Measurements from ENCODE around the gene TMEM204.
"Not testable (repeated sequence)": the region's sequence is repeated elsewhere in the genome, so short reads cannot be mapped to it uniquely, and the experiment has no call there.

TMEM204 gene

GRCh38 chr16:1561266-1561665 lies 27.8 kb downstream of the TMEM204 start:
- DNase-seq: no peak

GRCh38 chr16:1561836-1562235 lies 28.4 kb downstream of the TMEM204 start:
- DNase-seq: no peak

DNA sequence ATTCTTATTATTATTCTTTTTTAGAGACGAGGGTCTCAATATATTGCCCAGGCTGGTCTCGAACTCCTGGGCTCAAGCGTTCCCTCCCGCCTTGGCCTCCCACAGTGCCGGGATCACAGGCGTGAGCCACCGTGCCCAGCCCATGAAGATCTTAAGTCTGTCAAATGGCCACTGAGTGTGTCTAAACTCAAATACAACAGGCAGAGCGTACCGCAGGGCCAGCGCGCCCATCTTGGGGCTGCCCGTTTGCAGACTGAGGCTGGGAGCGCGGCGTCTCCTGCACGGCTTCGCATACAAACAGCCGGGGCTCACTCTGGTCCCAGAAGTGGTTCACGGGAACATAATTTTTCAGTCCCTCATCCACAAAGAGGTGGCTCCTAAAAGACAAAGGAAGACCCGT lies 30.3 kb downstream of the TMEM204 start:
- no peak for DNase-seq

- DNase-seq: no peak
Measured at GRCh38 chr16:1564325-1564724, 30.9 kb downstream of the TMEM204 start.

- no peak for DNase-seq
Measured at GRCh38 chr16:1565083-1565805, 31.8 kb downstream of the TMEM204 start.

- no peak for DNase-seq
Measured at GRCh38 chr16:1567988-1568387, 34.5 kb downstream of the TMEM204 start.

GRCh38 chr16:1571012-1571671 lies 37.7 kb downstream of the TMEM204 start:
- DNase-seq: no peak

DNA sequence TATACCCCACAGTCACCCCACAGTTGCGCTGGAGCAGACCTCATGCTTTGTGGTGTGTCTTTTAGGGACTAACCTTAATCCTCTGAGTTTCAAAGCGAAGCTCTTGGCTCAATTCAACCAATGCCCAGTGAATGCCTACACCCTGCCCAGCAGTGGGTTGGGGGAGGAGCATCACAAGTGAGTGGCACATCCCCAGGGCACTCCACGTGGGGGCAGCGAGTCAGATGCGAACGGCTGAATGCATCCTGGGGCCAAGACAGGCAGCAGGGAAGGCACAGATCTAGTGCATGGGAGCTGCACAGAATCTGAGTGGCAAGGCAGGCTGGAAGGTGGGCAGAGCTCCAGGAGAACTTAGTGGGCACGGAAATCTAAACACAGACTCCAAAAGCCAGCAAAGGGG lies 39.2 kb downstream of the TMEM204 start:
- no peak for DNase-seq

- DNase-seq: no peak
Measured at GRCh38 chr16:1573301-1573700, 39.8 kb downstream of the TMEM204 start.

GRCh38 chr16:1575578-1575977 lies 42.1 kb downstream of the TMEM204 start:
- no peak for DNase-seq

DNA sequence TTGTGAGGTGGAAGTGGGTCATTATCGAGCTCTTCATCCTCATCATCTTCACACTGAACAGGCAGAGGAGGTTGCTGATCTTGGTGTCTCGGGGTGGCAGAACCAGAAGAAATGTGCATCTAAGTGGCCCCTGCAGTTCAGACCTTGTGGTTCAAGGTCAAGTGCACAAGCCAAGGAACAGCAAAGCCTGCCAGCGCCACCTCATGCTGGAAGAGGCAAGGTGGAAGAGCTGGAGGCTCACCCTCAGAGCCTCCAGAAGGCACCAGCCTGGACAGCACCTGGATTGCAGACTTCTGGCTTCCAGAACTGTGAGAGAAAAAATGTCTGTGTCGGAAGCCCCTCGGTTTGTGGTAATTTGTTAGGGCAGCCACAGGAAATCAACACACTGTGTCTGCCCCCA lies 45.7 kb downstream of the TMEM204 start:
- no peak for DNase-seq

- no peak for DNase-seq
Measured at GRCh38 chr16:1580256-1580655, 46.8 kb downstream of the TMEM204 start.

DNA sequence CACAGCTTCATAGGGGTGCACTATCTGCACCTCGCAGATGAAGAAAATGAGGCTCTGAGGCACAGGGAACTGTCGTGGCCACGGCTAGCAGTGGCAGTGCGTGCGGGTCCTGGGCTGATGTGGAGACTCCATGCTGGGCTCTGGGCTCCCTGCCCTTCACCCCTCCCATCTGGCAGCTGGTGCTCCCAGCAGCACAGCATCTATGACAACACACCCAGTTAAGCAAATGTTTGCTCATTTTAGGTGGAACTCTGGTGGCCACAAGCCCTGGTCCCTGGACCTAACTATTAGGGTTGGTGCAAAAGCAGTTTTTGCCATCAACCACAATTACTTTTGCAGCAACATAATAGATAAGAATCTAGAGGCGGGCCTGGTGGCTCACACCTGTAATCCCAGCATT lies 47.5 kb downstream of the TMEM204 start:
- no peak for DNase-seq

- no peak for DNase-seq
Measured at GRCh38 chr16:1581804-1582203, 48.3 kb downstream of the TMEM204 start.

- DNase-seq: no peak
Measured at GRCh38 chr16:1583180-1583579, 49.7 kb downstream of the TMEM204 start.

GRCh38 chr16:1584926-1585484 lies 51.5 kb downstream of the TMEM204 start:
- DNase-seq: no peak

GRCh38 chr16:1590366-1590765 lies 56.9 kb downstream of the TMEM204 start:
- DNase-seq: no peak

DNA sequence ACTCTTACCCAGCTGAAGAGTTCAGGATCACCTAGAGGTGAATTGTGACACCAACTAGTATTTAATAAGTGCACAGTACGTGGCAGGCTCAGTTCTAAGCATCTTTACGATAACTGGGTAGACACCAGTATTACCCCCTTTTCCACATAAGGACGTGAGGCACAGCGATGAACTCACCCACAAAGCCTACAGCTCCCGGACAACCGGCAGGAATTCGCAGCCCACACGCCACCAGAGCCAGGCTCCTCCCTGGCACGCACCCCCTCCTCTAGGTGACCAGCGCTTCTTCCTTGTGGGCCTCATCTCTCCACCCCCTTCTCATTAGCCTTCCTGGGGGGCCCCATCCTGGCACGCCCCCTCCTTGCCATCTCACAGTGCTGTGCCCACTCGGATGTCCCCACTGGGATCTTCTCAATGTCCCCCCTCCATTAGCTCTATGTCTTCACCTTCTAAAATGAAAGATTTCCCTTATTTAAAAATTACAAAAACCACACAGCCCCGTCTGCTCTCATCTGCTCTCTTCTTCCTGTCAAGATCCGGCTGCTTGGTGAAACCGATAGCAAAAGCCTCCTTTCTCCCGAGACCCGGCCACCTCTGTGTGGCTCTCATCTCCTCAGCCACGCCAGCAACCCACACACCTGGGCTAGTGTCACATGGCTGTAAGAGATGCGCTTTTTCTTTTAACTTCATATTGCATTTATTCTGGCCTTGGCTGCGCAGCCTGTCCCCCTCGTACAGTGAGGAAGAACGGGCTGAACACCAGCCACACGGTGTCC lies 57.7 kb downstream of the TMEM204 start:
- DNase-seq: no peak

DNA sequence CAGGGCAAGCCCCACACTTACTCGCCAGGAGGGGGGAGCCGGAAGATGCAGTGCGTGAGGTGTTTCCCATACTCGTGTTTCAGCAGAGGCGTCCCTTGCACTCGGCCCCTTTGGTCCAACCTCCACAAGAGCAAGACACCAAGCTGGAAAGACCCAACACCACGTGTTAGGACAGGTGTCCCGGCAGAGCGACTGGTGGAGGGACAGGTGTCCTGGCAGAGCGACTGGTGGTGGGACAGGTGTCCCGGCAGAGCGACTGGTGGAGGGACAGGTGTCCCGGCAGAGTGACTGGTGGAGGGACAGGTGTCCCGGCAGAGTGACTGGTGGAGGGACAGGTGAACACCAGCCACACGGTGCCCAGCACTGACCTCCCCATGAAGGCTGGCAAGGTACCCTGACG lies 59.0 kb downstream of the TMEM204 start:
- no peak for DNase-seq

DNA sequence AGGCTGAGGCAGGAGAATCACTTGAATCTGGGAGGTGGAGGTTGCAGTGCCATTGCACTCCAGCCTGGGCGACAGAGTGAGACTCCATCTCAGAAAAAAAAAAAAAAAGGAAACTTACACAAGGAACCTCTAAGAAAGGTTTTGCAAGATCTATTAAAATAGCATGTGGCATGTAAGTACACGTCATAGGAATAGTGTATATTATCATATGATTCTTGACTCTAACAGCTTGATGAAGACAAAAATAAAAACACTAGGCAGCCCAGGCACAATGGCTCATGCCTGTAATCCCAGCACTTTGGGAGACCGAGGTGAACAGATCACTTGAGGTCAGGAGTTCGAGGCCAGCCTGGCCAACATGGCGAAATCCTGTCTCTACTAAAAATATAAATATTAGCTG lies 62.0 kb downstream of the TMEM204 start:
- DNase-seq: not testable (repeated sequence)

DNA sequence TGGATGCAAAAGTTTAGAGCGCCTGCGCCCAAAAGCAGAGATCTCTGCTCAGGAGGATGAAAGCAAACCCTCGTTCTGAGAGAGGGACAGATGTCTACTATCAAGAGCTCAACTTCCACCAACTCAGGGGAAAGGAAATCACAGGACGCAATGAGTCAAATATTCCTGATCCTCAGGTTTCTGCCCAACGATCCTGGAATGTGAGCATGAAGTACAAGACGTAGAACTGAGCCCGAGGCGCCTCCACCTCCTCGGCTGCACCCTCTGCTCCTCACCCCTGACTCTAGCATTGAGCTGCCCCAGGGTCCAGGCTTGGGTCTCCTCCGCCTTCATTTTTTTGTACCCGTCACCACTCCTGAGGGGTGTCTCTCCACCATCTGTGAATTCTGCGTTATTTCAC lies 63.0 kb downstream of the TMEM204 start:
- DNase-seq: no peak

- no peak for DNase-seq
Measured at GRCh38 chr16:1597154-1597553, 63.7 kb downstream of the TMEM204 start.

DNA sequence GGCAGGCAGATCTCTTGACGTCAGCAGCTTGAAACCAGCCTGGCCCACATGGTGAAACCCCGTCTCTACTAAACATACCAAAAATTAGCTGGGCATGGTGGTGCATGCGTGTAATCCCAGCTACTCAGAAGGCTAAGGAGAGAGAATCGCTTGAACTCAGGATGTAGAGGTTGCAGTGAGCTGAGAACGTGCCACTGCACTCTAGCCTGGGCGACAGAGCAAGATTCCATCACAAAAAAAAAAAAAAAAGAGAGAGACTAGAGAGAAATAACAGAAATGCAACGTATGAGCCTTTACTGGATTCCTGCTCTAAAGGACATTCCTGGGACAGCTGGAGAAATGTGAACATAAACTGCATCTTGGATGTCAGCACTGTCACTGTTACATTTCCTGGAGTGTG lies 67.6 kb downstream of the TMEM204 start:
- DNase-seq: no peak

DNA sequence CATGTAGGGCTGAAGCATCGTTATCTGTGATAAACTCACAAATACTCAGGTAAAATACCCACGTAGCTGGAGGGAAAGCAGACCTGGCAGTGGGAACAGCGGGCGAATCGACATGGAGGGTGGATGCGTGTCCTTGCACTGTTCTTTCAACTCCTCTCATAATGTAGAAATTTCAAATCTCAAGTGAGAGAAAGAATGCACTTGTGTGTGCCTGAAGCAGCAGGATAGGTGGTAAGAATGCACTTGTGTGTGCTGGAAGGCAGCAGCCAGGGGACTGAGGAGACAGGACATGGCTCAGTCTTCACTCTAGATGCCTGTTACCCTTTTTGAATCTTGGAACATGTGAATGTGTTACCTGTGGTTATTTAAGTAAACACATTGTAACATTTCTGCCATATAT lies 68.0 kb downstream of the TMEM204 start:
- no peak for DNase-seq
